HG02610 (cell line): ENCODE results near the gene NF1.
"Not testable (repeated sequence)": the region's sequence is repeated elsewhere in the genome, so short reads cannot be mapped to it uniquely, and the experiment has no call there.

Experiments
- ATAC-seq: cut with Tn5 transposase; IDR thresholded peaks from one replicate; pipeline ENCODE4 v1.9.1; 2021; ENCODE audit warnings: mild to moderate bottlenecking, moderate library complexity; ENCODE audit not compliant: unreplicated experiment

NF1 gene

DNA sequence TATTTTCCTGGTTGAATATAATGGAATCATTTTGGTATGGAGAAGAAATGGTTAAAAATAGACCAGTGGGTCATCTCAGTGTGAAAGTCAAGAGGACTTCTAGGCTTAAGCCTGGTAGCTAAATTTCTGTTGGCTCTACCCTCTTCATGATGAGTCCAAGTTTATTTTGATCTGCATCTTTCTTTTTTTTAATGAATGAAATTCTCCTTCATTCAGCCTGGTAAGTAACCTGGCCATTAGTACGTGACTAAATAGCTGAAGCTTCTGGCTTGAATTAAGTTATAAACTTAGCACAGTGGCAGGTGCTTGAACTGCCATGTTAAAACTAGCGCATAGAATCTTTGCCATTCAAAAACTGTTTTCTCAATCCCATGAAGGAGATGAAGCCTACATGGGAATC is 28.0 kb downstream of the NF1 start:
- no peak for ATAC-seq

DNA sequence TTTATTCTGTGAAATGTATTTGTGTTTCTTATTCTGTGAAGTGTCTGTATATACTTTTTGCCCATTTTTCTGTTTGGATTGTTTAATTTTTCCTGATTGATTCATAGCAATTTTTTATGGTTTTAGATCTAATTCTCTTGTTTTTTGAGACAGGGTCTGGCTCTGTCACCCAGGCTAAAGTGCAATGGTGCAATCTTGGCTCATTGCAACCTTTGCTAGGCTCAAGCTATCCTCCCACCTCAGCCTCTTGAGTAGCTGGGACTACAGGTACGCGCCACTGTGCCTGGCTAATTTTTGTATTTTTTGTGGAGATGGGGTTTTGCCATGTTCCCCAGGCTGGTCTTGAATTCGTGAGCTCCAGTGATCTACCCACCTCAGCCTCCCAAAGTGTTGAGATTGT is 31.5 kb downstream of the NF1 start:
- ATAC-seq, result no peak

DNA sequence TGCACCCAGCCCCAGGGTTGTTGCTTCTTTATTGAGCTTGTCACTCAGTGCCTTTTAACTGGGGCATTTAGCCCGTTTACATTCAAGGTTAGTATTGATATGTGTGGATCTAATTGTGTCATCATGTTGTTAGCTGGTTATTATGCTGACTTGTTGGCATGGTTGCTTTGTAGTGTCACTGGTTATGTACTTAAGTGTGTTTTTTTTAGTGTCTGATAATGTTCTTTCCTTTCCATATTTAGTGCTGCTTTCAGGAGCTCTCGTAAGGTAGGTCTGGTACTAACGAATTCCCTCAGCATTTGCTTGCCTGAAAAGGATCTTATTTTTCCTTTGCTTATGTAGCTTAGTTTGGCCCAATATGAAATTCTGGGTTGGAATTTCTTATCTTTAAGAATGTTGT is 33.5 kb downstream of the NF1 start:
- ATAC-seq, result no peak

DNA sequence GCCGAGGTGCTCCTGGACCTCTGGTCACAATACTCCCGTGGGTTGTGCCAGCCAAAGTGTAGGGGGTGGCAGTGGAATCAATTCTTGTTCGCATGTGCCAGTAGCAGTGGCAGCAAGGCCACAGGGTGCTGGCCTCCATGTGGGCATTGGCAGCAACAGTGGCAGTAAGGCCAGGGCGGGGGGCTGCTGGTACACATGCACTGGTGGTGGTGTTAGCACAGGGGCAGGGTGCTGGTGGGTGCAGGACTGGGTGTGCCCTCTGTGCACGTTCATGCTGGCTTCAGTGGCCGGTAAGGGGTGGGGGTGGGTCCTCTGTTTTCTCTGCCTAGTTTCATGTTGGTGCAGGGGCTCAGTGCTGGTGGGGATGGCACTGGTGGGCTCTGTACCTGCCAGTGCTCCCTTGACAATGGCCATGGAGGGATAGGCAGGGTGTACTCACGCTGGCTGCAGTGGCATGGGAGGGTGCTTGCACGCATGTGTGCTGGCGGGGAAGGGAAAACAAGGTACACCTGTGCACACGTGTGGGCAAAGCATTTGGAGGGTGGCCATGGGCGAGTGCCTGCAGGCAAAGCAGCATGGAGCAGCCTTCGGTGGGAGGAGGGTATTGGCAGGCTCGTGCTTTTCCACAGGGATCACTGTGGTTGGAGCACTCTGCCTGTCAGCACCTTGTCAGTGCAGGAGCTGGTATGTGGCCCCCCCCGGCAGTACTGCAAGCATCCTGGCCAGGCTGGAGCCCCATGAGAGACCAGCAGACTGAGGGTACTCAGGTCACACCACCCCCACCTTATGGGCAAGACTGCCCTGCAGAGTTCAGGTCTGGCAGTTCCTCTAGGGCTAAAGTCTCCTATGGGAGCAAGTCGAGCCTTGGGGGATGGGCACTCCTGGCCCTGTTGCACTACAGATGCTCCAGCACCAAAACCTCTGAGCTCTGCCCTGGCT is 35.8 kb downstream of the NF1 start:
- ATAC-seq, result no peak

DNA sequence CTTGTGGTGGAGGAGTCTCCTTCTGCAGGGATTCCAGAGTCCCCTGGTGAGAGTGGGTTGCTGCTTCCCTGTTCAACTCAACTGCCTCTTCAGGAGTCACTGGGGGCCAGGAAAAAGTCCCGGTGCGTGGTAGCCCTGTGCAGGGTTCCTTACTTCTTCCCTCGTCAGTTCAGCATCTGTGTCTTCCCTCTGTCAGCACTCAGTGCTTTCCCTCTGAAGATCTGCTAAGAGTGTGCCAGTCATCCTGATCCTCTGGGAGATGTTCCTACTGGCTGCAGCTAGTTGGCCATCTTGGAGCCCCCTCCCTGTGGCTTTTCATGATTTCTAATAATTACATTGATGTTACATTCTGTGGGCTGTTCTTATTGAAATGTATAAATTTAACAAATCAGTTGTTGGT is 36.5 kb downstream of the NF1 start:
- no peak for ATAC-seq

DNA sequence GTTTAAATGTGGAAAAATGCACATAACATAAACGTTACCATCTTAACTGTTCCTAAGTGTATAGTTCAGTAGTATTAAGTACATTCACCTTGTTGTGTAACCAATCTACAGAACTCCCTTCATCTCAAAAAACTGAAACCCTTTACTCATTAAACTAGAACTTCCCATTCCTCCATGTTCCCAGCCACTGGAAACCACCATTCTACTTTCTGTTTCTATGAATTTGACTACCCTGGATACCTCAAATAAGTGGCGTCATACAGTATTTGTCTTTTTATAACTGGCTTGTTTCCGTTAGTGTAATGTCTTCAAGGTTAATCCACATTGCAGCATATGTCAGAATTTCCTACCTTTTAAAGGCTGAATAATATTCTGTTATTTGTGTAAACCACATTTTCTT is 38.2 kb downstream of the NF1 start:
- ATAC-seq, result no peak

DNA sequence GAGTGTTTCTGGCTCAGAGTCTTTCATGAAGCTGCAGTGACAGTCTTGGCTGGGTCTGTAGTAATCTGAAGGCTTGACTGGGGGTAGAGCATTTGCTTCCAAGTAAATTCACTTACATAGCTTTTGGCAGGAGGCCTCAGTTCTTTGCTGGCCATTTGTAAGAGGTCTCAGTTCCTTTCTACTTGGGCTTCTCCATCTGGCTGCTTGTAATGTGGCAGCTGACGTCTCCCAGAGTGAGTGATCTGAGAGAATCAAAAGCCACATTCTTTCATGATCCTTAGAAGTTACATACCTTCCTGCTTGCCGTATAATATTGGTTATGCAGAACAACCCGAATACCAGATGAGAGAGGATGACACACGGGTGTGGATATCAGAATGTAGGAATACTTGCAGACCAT is 39.8 kb downstream of the NF1 start:
- no peak for ATAC-seq

DNA sequence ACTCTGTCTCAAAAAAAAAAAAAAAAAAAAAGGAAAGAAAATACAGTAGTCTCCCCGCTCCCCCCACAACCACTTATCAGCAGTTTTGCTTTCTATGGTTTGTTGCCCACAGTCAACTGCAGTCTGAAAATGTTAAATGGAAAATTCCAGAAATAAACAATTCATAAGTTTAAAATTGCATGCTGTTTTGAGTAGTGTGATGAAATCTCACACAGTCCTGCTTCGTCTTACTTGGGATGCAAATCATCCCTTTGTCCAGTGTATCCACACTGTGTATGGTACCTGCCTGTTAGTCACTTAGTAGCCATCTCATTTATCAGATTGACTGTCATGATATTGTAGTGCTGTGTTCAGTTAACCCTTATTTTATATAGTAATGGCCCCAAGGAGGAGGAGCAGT is 41.5 kb downstream of the NF1 start:
- ATAC-seq, result no peak

DNA sequence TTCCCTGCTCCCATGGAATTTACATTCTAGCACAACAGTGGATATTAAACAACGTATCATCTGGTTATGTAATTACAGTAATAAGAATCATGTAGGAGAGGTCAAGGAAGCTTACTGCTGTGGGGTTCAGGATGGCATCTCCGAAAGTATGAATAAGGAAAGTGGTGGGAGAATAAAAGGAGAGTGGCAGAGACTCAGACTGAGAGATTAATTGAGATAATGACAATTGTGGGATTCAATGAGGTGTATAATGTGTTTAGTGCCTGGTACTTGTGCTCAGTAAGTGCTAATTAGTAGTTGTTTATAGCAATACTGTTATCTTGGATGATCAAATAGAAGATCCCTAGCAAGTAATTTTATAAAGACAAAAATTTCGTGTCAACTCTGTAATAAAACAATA is 45.3 kb downstream of the NF1 start:
- no peak for ATAC-seq

DNA sequence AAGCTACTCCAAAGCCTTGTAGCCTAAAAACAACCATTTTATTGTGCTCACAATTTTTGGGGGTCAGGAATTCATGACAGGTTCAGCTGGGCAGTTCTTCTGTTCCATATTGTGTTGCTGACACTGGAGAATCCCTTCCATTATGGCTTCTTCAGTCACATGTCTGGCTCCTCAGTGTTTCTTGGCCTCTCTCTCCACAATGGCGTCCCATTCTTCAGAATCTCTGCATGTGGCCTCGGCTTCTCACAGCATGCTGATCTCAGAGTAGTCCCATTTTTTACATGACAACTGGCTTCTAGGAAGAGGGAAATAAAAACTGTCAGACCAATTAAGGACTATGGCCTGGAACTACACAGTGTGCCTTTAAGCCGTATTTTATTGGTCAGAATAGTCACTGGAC is 49.7 kb downstream of the NF1 start:
- ATAC-seq, result no peak

DNA sequence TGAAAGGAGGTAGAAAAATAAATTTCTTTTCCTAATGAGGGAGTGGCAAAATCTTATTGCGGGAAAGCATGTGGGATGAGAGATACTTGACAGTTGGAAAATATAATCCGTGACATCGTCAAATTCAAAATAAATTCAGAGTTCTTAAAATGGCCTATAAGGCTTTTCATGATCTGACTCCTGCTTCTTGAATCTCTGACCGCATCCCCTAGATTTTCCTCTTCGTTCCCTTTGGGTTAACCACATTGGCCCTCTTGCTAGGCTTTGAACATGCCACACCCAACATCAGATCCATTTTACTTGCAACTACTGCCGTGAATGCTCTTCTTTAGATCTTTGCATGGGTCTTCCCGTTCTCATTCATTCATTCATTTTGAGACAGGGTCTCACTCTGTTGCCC is 50.1 kb downstream of the NF1 start:
- no peak for ATAC-seq

DNA sequence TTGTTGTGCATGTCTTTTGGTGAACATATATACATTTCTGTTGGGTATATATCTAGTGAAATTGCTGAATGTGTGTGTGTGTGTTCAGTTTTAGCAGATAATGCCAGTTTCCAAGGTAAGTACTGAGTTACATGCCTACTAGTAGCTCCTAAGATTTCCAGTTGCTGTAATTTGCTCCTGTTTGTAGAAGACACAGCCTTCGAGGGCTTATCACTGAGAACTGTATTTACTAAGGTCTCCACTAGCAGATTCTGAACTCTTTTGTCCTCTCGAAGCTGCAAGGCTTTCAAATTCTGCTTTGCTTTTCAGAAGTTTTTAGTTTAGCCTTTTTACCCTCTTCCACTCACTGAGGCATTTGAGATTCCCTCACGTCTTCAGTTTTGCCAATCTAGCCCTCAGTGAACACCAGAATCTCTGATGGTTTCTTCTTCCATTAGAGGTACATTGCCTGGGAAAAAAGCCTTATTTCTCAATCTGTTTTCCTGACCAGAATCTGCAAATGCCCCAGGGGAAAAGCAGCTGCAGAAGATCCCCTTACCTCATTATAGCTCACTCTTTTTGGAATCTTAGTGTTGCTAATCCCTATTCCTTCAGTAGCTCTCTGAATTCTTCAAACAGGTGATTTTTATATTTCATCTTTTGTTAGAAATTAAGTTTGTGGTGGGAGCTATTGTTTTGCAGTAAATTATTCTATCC is 52.9 kb downstream of the NF1 start:
- ATAC-seq, result no peak

DNA sequence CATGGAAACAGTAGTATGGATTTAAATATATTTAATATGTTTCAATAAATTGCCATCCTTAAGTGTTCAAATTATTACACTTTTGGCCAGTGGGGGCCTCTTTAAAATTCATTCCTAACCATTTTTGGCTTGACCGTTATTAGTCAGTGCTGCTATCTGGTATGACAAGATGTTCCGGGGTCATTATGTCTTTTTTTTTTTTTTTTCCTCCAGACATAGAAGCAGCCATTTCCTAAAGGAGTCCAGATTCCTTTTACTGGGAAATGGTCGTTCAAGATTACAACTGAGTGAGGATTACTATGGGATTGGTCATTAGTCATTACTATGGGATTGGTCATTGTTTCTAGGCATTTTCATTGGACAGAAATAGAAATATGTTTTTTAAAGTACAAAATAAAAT is 53.4 kb downstream of the NF1 start:
- ATAC-seq, result no peak

DNA sequence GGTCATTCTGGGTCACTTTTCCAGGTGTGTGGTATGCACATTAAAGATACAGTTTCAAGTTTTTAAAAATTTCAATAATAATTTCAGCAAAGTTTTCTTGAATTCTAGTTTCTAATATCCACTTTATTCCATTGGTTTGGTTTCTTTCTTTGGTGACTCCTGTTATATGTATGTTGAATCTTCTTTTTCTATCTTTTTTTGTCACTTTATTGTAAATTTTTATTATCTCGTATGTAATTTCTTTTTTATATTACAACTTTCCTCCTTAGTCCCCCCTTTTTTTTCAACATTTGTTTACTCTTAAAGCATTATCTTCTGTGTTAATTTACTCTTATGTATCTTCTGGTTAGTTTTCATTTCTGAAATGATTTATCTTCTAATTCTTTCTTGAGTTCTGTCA is 57.5 kb downstream of the NF1 start:
- no peak for ATAC-seq

DNA sequence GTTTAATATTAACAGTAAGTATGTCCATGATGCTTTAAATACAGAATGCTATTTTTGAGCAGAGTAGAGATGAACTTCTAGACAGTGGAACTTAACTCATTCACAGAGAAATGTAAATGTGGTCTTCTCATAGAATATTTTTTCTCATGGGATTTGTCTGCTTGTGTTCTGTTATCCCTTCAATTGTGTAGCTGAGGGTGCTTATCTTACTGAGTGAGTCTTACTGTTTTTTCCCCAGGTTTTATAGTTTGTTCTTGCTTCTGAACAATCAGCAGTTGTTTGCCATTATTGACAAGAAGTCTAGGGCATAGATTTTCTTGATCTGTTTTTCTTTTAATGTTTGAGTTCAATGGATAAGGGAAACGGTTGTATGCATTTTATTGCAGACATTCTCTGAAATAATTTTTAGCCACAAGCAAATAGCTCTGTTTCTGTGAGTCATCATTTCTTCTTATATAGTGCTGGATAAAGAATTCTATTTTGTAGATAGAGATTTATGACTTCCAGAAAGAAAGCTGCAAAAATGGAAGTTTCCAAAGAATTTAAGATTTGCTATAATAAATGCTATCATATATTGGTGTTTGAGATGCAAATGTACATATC is 60.5 kb downstream of the NF1 start:
- no peak for ATAC-seq

DNA sequence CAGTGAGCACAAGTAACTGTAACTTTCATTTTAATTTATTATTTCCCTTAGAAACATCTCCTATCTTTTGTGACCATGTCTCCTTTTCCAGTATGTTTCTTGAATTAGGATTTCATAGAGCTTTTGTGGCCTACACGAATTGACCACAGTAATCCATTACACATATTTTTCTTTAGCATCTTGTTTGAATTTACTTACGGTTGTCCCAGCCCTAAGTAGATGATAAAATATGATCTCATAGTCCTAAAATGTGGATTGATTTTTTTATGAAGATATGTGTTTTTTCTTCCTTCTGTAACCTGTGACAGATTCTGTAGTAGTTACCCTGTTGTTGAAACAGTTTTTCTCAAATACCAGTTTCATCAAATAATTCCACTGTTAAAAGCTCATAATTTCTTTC is 61.5 kb downstream of the NF1 start:
- no peak for ATAC-seq

DNA sequence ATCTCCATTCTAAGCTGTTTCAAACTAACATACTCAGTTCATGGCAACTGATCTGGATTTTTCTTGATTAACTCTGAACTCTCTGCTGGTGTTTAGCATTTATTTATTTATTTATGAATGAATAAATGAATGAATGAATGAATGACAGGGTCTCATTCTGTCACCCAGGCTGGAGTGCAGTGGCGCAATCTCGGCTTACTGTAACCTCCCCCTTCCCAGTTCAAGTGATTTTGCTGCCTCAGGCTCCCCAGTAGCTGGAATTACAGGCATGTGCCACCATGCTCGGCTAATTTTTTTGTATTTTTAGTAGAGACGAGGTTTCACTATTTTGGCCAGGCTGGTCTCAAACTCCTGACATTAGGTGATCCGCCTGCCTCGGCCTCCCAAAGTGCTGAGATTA is 62.1 kb downstream of the NF1 start:
- not testable (repeated sequence) for ATAC-seq

DNA sequence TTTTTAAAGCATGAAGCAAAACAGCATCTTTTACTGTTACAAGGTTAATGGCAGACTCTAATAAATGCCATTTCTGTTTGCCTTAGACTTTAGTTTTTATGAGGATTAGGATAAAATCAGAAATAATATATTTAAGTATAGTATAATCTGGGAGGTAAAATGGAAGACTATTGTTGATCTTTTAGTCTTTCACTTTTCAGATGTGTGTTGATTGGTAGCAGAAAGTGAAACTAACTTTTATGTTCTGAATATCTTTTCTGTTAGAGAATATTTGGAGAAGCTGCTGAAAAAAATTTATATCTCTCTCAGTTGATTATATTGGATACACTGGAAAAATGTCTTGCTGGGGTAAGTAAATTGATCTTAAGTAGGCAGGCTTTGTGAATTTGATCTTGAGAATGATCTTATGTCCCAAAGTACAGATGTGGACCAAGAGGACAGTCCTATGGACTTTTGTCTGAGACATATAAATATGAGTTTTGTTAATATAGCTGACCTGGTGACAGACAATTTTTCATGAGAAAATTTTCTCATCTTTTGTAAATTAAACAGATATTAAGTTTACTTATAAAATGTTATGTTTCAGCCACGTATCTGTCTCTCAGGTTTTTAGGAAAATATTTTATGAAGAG is 64.1 kb downstream of the NF1 start:
- no peak for ATAC-seq

DNA sequence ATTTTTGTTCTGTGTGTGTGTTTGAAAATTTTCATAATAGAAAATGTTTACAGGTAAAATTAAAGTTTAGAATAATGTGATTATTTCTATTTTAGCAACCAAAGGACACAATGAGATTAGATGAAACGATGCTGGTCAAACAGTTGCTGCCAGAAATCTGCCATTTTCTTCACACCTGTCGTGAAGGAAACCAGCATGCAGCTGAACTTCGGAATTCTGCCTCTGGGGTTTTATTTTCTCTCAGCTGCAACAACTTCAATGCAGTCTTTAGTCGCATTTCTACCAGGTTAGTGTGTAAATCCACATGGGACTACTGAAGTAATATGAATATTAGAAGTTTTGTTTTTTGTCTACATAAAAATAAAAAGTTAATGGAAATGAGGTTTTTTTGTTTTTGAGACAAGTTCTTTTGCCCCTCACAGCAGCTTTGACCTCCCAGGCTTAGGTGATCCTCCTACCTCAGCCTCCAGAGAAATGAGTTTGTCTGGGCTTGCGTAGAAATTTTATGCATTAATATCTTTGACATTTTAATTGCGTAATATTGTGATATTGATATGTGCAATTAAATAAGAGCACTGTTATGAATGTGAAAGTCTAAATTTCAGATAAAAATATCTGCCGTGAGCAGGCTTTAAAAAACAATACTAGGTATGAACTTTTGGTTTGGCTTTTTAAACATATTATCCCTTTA is 68.5 kb downstream of the NF1 start:
- no peak for ATAC-seq

DNA sequence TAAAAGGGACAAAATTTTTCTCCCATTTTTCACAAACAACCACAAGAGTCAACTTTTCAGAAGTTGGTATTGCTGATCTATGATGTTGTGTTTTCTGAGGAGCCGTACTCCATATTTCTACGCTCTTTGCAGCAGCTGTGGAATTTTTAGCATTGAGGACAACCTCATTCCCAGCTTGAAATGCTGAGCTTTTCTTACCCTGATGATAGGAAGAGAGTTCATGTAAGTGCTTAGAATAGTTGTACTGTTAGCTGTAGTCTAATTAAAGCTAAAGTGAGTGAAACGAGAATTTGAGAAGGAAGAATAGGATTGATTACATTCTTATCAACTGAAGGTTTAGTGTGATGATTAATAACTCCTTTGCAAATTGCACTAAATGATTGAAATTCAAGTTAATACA is 72.3 kb downstream of the NF1 start:
- ATAC-seq, result no peak

DNA sequence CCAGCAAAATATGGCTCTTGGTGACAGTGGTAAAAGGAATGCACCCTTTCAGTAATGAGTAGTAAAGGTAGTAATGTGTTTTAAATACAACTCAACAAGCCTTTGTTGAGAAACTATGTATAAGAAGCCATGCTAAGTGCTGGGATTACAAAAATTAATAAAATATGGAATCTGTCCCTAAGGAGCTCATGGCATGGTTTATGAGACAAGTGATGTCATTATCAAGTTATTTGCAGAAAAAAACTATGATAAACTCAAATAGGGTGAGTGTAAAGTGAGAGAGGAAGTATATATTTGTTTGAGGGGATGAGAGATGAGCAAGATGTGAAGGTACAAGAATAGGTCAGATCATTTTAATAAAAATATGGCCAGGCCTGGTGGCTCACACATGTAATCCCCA is 76.9 kb downstream of the NF1 start:
- no peak for ATAC-seq
